HepG2 (cell line): ENCODE data around the gene BCO1. TPM values are rescaled to one million over a fixed set of nuclear protein-coding genes. Genes with fewer than 3 reads are reported as not detected.

Experiments
- ATAC-seq: fragments of 200-7000 bp; cut with Tn5 transposase; 3 replicates; pipeline ENCODE4 v1.9.1; 2020; ENCODE audit warnings: mild to moderate bottlenecking, moderate library complexity
- BruUV-seq: library from RNA; stranded (reverse); fragments of 400-500 nt; replicated peaks from 2 replicates; lab custom pipeline; 2021; lab: Mats Ljungman, UMichigan
- CTCF ChIA-PET: fragments of 300-600 bp; formaldehyde crosslinking; extraction: SDS; loops from one replicate; lab custom pipeline; 2021; ENCODE audit warnings: low total read pairs, inconsistent platforms, low intra/inter-chr PET ratio; lab: Yijun Ruan, JAX
- POLR2A ChIA-PET: fragments of 350-600 bp; sonication (Branson Sonifier 250); formaldehyde crosslinking; loops from one replicate; lab custom pipeline; 2020; ENCODE audit warnings: antibody characterized with exemption, inconsistent platforms; lab: Yijun Ruan, JAX
- DNase-seq: peaks from one replicate; pipeline ENCODE4 v3.0.0-alpha.2; 2015; ENCODE audit warnings: low spot score
- FAIRE-seq: peaks from 3 replicates; lab custom pipeline; 2011; peaks lifted over from hg19 to GRCh38; lab: Jason Lieb, UNC
- H2AFZ ChIP-seq: one replicate; pipeline ENCODE4 v1.6.1; 2011; ENCODE audit warnings: low read length, inconsistent platforms
- H3K27ac ChIP-seq: fragments of 300-600 bp; 3 replicates; pipeline ENCODE4 v1.8.0; 2011; ENCODE audit warnings: mixed run types, mild to moderate bottlenecking, mixed read lengths, low read length, inconsistent platforms; ENCODE audit not compliant: insufficient read depth; ENCODE audit errors: extremely low read length
- H3K27me3 ChIP-seq, 2 experiments: fragments of 200-600 bp in 1 of 2; 2 replicates in 1 of 2; 3 replicates in 1 of 2; pipeline versions ENCODE4 v1.6.0 to v1.8.0; 2011; ENCODE audit warnings: low read length in 2 of 2, mild to moderate bottlenecking in 2 of 2, moderate library complexity in 2 of 2, inconsistent platforms in 1 of 2; ENCODE audit not compliant: insufficient read depth in 2 of 2, control insufficient read depth in 1 of 2
- H3K36me3 ChIP-seq, 2 experiments: fragments of 200-600 bp in 1 of 2; replicated peaks in 1 of 2; 2 replicates in 1 of 2; 3 replicates in 1 of 2; pipeline versions ENCODE4 v1.5.1 to v1.8.0; 2011; ENCODE audit warnings: low read length in 2 of 2, inconsistent platforms in 1 of 2; ENCODE audit not compliant: insufficient read depth in 2 of 2, control insufficient read depth in 1 of 2
- H3K4me1 ChIP-seq: 2 replicates; pipeline ENCODE4 v1.5.1; 2012; ENCODE audit warnings: low read length, inconsistent platforms; ENCODE audit not compliant: insufficient read depth
- H3K4me2 ChIP-seq: 2 replicates; pipeline ENCODE4 v1.6.0; 2011; ENCODE audit warnings: low read depth, low read length, inconsistent platforms
- H3K4me3 ChIP-seq, 3 experiments: fragments of 200-600 bp in 1 of 3; sonication (generic), shearing (Covaris generic) in 1 of 3; replicated peaks in 1 of 3; 2 replicates each; pipeline ENCODE4 v1.5.1; 2011 to 2016; ENCODE audit warnings: low read length in 3 of 3, inconsistent platforms in 2 of 3, low read depth in 2 of 3, mild to moderate bottlenecking in 2 of 3, control low read depth in 1 of 3, mixed read lengths in 1 of 3; ENCODE audit not compliant: insufficient read depth in 1 of 3
- H3K79me2 ChIP-seq: one replicate; pipeline ENCODE4 v1.6.1; 2011; ENCODE audit warnings: low read length, inconsistent platforms; ENCODE audit not compliant: insufficient read depth
- H3K9ac ChIP-seq: 2 replicates; pipeline ENCODE4 v1.6.0; 2011; ENCODE audit warnings: mild to moderate bottlenecking, low read depth, low read length, inconsistent platforms; ENCODE audit not compliant: insufficient read depth
- H3K9me3 ChIP-seq: 2 replicates; pipeline ENCODE4 v1.5.1; 2012; ENCODE audit warnings: mild to moderate bottlenecking, low read length
- H4K20me1 ChIP-seq: 2 replicates; pipeline ENCODE4 v1.6.0; 2011; ENCODE audit warnings: inconsistent platforms, mild to moderate bottlenecking, low read length, moderate library complexity; ENCODE audit not compliant: insufficient read depth
- BORCS8-MEF2B ChIP-seq: sonication (generic); formaldehyde crosslinking; IDR thresholded peaks from 2 replicates; pipeline ENCODE4 v1.8.0; 2022; ENCODE audit warnings: mild to moderate bottlenecking, missing genetic modification reagents
- CCAR2 ChIP-seq: fragments of 200-400 bp; formaldehyde crosslinking; optimal IDR thresholded peaks from 2 replicates; pipeline ENCODE3; 2018; ENCODE audit warnings: low read depth, mild to moderate bottlenecking, low read length, moderate library complexity
- FOXJ3 ChIP-seq: sonication (generic); formaldehyde crosslinking; IDR thresholded peaks from 2 replicates; pipeline ENCODE4 v1.4.0; 2020; ENCODE audit warnings: missing genetic modification reagents, mild to moderate bottlenecking, borderline replicate concordance
- NR2F6 ChIP-seq, 2 experiments: IDR thresholded peaks; 2 replicates each; pipeline ENCODE4 v1.6.1; 2016; ENCODE audit warnings: antibody characterized with exemption in 1 of 2, mild to moderate bottlenecking in 1 of 2
- SAFB2 ChIP-seq: sonication (generic); formaldehyde crosslinking; IDR thresholded peaks from 2 replicates; pipeline ENCODE4 v1.5.1; 2020; ENCODE audit warnings: missing genetic modification reagents, low read depth, mild to moderate bottlenecking, borderline replicate concordance
- SMC3 ChIP-seq: IDR thresholded peaks from 2 replicates; pipeline ENCODE4 v1.6.1; 2011; ENCODE audit warnings: low read length, improper control_type of control experiment
- TCF12 ChIP-seq, 2 experiments: fragments of 450-650 bp in 1 of 2; sonication (generic) in 1 of 2; formaldehyde crosslinking in 1 of 2; IDR thresholded peaks; 2 replicates each; pipeline versions ENCODE4 v1.6.1 to v1.8.0; 2017 to 2022; ENCODE audit warnings: antibody characterized with exemption in 1 of 2, mild to moderate bottlenecking in 1 of 2, missing genetic modification reagents in 1 of 2, moderate library complexity in 1 of 2
- YEATS2 ChIP-seq: sonication (generic); formaldehyde crosslinking; IDR thresholded peaks from 2 replicates; pipeline ENCODE4 v1.4.0; 2020; ENCODE audit warnings: missing genetic modification reagents, borderline replicate concordance
- YEATS4 ChIP-seq: sonication (generic); formaldehyde crosslinking; IDR thresholded peaks from 2 replicates; pipeline ENCODE4 v1.4.0; 2020; ENCODE audit warnings: missing genetic modification reagents, borderline replicate concordance
- ZMAT3 ChIP-seq: sonication (generic); formaldehyde crosslinking; conservative IDR thresholded peaks from 2 replicates; pipeline ENCODE4 v1.7.0; 2021; ENCODE audit warnings: missing genetic modification reagents
- ZNF660 ChIP-seq: sonication (generic); formaldehyde crosslinking; IDR thresholded peaks from 2 replicates; pipeline ENCODE4 v1.5.1; 2020; ENCODE audit warnings: mild to moderate bottlenecking, low read depth, missing genetic modification reagents, borderline replicate concordance
- ZNF674 ChIP-seq: sonication (generic); formaldehyde crosslinking; IDR thresholded peaks from 2 replicates; pipeline ENCODE4 v1.5.0; 2020; ENCODE audit warnings: low read depth, mild to moderate bottlenecking, missing genetic modification reagents
- ZNF766 ChIP-seq: sonication (generic); formaldehyde crosslinking; IDR thresholded peaks from 2 replicates; pipeline ENCODE4 v1.5.0; 2020; ENCODE audit warnings: missing genetic modification reagents, borderline replicate concordance
- ZNF83 ChIP-seq: sonication (generic); formaldehyde crosslinking; IDR thresholded peaks from 2 replicates; pipeline ENCODE4 v1.4.0; 2020; ENCODE audit warnings: missing genetic modification reagents, mild to moderate bottlenecking, borderline replicate concordance
- WGBS: methylation state at CpG from one replicate; pipeline ENCODE4 v1.1.6; 2017; ENCODE audit warnings: low lambda C conversion rate; 5-methylcytosine and 5-hydroxymethylcytosine counted together
- in situ Hi-C: cut with HindIII; loops from 2 replicates; pipeline ENCODE4 v1.10.0; 2017; ENCODE audit warnings: low pct_unique_long_range_greater_than_20kb; ENCODE audit not compliant: extremely low pct_ligation_motif_present
- intact Hi-C: fragments of 100-400 bp; cut with micrococcal nuclease; formaldehyde crosslinking; loops from one replicate; pipeline ENCODE4 v1.10.0; 2022; ENCODE audit not compliant: unreplicated experiment
- polyA plus RNA-seq, 8 experiments: library from polyadenylated mRNA; depleted of rRNA in 3 of 8; stranded (reverse) in 7 of 8; unstranded in 1 of 8; fragments of >200 nt; fragmentation: Illumina TruSeq in 4 of 8; extraction: Trizol in 4 of 8; gene quantifications; 2 replicates each; pipeline versions ENCODE4 v1.2.1 to v1.2.3, GENCODE V29; 2011 to 2016; ENCODE audit warnings: low read depth in 4 of 8, missing spikeins in 1 of 8, mixed read lengths in 1 of 8; ENCODE audit not compliant: insufficient read depth in 1 of 8
- total RNA-seq, 5 experiments: library from RNA; depleted of rRNA; stranded (reverse); fragments of >200 nt; fragmentation: Illumina TruSeq; extraction: Trizol; gene quantifications; 2 replicates each; pipeline ENCODE4 v1.2.3, GENCODE V29; 2016; ENCODE audit warnings: low read depth in 1 of 5
- TF ChIP-seq, protein P1 (sequence below), 2 experiments: IDR thresholded peaks; 2 replicates each; pipeline ENCODE4 v1.6.1; 2011 to 2012; ENCODE audit warnings: low read length in 2 of 2, borderline replicate concordance in 1 of 2, low read depth in 1 of 2, mild to moderate bottlenecking in 1 of 2, moderate library complexity in 1 of 2
- TF ChIP-seq, protein P2 (sequence below): sonication (generic); formaldehyde crosslinking; IDR thresholded peaks from 2 replicates; pipeline ENCODE4 v1.8.0; 2022; ENCODE audit warnings: missing genetic modification reagents, mild to moderate bottlenecking, inconsistent platforms, borderline replicate concordance
- TF ChIP-seq, protein P3 (sequence below): sonication (generic); formaldehyde crosslinking; IDR thresholded peaks from 2 replicates; pipeline ENCODE4 v1.8.1; 2023; ENCODE audit warnings: missing genetic modification reagents, mild to moderate bottlenecking, borderline replicate concordance

Gene BCO1
- total and polyA plus RNA-seq, 2 of the 13 experiments (the other 11 are each of a cell fraction or from before 2014, with no cell fraction given): 0.11 TPM; not detected in 1

DNA sequence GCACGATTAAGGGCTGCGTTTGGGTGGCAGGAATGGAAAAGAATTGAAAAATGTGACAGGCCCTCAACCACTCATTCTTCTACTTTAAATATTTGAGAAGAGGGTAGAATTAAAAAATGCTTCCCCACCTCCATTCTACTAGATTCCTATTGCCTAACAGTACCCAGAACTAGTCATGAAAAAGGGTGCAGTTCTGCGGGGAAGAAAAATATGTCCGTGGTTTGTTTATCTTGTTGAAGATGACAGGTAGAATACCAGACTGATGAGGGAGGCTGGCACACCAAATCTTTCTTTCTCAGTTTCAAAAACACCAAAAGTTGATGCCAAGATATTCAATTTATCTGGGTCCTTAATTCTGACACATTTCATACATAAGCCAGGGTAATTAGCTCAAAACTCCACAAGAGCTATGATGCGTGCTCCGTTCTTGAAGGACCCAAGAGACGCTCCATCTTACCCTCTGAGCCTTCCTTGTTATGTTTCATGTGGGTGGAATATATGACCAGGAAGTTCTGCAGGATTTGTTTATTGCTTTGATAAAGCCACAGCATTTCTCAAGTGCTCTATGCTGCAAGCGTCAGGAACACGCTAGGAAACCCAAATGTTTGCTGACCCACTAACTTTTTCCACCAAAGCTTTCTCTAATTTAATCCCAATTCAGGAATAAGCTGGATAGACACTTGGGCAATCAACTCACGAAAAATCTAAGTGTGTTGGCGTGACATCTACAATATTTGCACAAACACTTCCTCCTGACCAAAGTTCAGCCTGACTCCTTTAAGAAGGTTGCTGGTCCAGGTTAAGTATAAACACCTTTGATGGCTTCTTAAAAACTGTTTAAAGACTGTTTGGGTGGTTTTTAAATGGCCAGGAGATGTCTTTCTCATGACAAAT lies 55.7 kb downstream of the BCO1 start (continued):
- no peak for TF ChIP-seq YEATS4
- TF ChIP-seq, protein P1, sequence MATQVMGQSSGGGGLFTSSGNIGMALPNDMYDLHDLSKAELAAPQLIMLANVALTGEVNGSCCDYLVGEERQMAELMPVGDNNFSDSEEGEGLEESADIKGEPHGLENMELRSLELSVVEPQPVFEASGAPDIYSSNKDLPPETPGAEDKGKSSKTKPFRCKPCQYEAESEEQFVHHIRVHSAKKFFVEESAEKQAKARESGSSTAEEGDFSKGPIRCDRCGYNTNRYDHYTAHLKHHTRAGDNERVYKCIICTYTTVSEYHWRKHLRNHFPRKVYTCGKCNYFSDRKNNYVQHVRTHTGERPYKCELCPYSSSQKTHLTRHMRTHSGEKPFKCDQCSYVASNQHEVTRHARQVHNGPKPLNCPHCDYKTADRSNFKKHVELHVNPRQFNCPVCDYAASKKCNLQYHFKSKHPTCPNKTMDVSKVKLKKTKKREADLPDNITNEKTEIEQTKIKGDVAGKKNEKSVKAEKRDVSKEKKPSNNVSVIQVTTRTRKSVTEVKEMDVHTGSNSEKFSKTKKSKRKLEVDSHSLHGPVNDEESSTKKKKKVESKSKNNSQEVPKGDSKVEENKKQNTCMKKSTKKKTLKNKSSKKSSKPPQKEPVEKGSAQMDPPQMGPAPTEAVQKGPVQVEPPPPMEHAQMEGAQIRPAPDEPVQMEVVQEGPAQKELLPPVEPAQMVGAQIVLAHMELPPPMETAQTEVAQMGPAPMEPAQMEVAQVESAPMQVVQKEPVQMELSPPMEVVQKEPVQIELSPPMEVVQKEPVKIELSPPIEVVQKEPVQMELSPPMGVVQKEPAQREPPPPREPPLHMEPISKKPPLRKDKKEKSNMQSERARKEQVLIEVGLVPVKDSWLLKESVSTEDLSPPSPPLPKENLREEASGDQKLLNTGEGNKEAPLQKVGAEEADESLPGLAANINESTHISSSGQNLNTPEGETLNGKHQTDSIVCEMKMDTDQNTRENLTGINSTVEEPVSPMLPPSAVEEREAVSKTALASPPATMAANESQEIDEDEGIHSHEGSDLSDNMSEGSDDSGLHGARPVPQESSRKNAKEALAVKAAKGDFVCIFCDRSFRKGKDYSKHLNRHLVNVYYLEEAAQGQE (IDR thresholded peaks at IDR 0.05; ENCODE audit: borderline replicate concordance in 1 of 2, low read depth in 1 of 2, low read length in 2 of 2): no peak

DNA sequence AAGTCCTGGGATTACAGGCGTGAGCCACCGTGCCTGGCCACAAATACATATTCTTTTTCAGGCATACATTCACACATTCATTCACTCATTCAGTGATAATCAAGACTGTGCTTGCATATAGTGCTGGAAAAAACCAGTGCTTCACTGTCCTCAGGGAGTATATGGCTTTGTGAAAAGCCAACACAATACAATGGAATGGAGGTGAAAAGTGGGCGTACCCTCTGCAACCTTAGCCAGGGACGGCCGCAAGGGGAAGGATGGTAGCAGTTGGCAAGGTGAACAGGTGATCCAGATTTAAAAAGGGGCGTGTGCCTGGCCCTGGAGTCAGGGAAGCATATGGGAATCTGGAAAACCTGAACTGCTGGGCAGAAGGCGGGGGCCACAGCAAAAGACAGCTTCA lies 58.1 kb downstream of the BCO1 start:
- H3K27ac ChIP-seq: no peak overlapping the region
- H3K79me2 ChIP-seq: no peaks in the 10 kb centered on the region
- ATAC-seq (no peak), FAIRE-seq (no peak), DNase-seq (no peak)
- peaks cover 1 to 10% of the 10 kb centered on the region in 2 experiments; a peak in 1 of 5 replicates for H3K27me3 ChIP-seq
- no peaks in the 10 kb centered on the region for H3K9me3 ChIP-seq
- ChIA-PET CTCF (no interaction called here), POLR2A (no interaction called here)
- no peak overlapping the region for H3K4me3 ChIP-seq
- no peaks in the 10 kb centered on the region for H3K36me3 ChIP-seq
- intact Hi-C loops: no loop called here
- BruUV-seq: no TSS peak
- 40% methylated on average over 7 of the region's 7 CpGs for WGBS
- H2AFZ ChIP-seq: no peak overlapping the region
- H3K9ac ChIP-seq: no peak overlapping the region
- TF ChIP-seq ZNF674 (CRISPR knock-in tag): no peak
- TF ChIP-seq, protein P2, sequence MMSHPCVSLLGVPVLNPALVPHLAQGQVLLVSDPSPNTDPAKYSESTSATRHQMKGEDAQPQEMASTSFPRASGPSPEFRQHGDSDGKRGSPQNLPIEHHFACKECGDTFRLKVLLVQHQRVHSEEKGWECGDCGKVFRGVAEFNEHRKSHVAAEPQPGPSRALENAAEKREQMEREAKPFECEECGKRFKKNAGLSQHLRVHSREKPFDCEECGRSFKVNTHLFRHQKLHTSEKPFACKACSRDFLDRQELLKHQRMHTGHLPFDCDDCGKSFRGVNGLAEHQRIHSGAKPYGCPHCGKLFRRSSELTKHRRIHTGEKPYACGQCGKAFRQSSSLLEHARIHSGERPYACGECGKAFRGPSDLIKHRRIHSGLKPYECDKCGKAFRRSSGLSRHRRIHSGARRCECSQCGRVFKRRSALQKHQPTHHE (CRISPR knock-in tag): no peak
- TF ChIP-seq SAFB2 (CRISPR knock-in tag): no peak
- TF ChIP-seq, protein P3, sequence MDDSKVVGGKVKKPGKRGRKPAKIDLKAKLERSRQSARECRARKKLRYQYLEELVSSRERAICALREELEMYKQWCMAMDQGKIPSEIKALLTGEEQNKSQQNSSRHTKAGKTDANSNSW (CRISPR knock-in tag): no peak
- no peak for TF ChIP-seq BORCS8-MEF2B (CRISPR knock-in tag)
- TF ChIP-seq NR2F6 (IDR thresholded peaks at IDR 0.05): no peak
- no peak for TF ChIP-seq NR2F6 (CRISPR knock-in tag; IDR thresholded peaks at IDR 0.05)
- no peak for TF ChIP-seq ZNF766 (CRISPR knock-in tag)
- TF ChIP-seq YEATS2 (CRISPR knock-in tag): no peak
- TF ChIP-seq FOXJ3 (CRISPR knock-in tag): no peak
- no peak for TF ChIP-seq ZNF660 (CRISPR knock-in tag)
- TF ChIP-seq ZMAT3: no peak
- no peak for TF ChIP-seq ZNF83 (CRISPR knock-in tag)
- TF ChIP-seq CCAR2: no peak
- no peak for TF ChIP-seq TCF12 (IDR thresholded peaks at IDR 0.05)
- no peak for TF ChIP-seq TCF12 (CRISPR knock-in tag; IDR thresholded peaks at IDR 0.05)
- TF ChIP-seq SMC3: no peak
- H3K4me1 ChIP-seq: no peaks in the 10 kb centered on the region
- no peaks in the 10 kb centered on the region for H4K20me1 ChIP-seq
- no peak overlapping the region for H3K4me2 ChIP-seq
- in situ Hi-C loops: no loop called here
